ENCODE data around the gene MEI1.
"Not testable (repeated sequence)": the region's sequence is repeated elsewhere in the genome, so short reads cannot be mapped to it uniquely, and the experiment has no call there.

The MEI1 gene

GRCh38 chr22:41826021-41826420, 126.7 kb downstream of the MEI1 start:
- DNase-seq = no peak

GRCh38 chr22:41826430-41827383, 127.4 kb downstream of the MEI1 start:
- no peak for DNase-seq

GRCh38 chr22:41827671-41828070, 128.4 kb downstream of the MEI1 start:
- DNase-seq = no peak

- no peak for DNase-seq
Measured at GRCh38 chr22:41828516-41828915, 129.2 kb downstream of the MEI1 start.

- DNase-seq = no peak
Measured at GRCh38 chr22:41830174-41830573, 130.9 kb downstream of the MEI1 start.

DNA sequence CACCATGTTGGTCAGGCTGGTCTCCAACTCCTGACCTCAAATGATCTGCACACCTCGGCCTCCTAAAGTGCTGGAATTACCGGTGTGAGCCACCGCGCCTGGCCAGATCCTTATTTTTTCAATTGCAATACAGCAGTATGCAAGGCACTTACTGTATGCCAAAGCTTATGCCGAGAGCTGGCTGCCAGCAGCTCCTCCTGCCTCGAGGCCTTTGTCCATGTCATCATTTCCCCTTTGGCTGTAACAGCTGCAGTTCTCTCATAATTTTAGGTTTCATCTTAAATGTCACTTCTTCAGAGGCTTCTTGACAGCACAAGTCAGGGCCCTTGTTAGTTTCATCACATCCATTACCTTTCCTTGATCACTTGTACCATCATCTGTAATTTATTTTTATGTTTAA, 132.1 kb downstream of the MEI1 start:
- no peak for DNase-seq

DNA sequence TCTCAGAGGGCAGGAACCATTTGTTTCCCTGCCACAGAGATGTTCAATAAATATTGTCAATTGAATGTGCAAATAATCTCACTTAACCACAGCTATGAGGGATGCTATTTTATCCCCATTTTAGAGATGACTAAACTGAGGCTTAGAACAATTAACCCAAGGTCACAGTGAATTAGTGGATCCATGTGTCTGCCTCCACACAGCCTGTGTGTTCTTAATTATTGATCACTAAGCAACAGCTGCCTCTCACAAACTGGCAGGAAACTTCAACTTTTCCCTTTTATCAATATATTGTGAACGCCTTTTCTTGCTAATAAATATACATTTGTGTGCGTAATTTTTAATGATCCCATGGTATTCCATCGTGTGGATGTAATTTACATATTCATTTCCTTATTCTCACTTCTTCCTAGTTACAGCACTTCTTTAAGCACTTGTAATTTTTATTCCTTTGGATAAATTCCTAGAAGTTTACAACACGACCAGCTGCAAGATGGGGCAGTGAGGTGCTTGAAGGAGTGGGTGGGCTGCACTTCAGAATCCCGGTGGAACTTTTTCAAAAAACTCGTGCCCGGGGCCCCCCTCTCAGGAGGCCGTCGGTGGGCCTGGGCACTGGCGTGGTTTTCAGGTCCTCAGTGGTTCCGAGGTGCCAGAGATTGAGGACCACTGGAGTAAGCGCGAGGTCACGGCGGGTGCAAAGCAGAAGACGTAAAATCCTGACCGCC, 132.7 kb downstream of the MEI1 start:
- no peak for DNase-seq

DNA sequence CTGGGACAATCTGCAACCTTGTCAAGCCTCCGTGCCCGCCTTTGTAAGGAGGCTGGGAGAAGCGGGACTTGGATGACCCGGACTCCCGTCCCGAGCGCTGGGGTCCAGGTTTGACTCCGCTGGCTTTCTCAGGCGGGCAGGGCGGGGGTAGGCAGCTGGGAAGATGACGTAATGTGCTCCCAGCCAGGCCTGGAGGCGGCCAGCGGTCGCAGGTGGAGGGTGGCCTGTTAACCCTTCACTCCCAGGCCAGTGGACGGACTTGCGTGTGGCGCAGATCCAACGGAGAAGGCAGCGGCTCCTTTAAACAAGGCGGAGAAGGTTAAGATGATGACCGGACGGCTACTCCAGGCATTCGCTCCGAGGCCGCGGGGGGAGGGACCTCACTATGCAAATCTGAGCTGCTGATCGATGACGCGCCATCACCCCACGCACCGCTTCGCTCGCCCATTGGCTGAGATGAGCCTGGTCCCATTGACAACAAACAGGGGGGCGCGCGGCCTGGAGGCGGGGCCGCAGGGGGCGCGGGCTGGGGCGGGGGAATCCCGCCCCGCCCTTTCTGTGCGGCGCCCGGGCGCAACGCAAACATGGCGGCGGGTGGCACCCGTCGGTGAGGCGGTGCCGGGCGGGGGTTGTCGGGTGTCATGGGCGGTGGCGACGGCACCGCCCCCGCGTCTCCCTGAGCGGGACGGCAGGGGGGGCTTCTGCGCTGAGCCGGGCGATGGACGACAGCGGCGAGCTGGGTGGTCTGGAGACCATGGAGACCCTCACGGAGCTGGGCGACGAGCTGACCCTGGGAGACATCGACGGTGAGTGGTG, 133.5 kb downstream of the MEI1 start, which contains the start of gene SREBF2:
Gene SREBF2, plus strand, starts transcription at position 553 of the 816 bp plus-strand sequence. Its CDS starts 166 bp downstream, at position 719.
- DNase-seq = peak; percentile 99

DNA sequence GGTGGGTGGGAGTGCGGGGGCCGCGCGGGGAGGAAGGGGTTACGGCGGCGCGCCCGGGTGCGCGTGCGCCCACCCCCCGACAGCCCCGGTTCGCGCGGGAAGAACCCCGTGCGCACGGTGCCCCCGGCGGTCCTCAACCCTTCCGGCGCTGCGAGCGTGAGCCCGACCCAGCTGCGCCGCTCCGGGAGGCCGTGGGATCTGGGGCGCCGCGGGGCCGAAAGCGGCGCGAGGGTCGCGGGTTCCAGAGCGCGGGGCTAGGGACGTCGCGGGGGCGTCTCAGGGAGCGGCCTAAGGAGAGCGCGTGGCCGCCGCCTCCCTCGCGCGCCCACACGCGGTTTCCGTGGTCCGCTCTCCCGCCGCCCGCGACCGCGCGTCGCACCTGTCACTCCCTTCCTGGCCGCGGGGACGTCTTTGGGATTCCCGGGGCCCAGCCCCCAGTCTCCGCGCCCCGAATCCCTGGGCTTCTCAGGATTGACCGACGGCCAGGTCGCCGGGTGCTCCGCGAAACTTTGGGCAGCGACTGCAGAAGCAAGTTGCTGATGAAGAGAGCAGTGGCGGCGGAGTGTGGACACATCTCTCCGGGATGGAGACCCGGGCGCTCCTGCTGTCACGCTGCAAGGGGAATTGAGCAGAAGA, 134.2 kb downstream of the MEI1 start:
- DNase-seq = peak; percentile 47

GRCh38 chr22:41834005-41834944, 135.0 kb downstream of the MEI1 start:
- DNase-seq = no peak

DNA sequence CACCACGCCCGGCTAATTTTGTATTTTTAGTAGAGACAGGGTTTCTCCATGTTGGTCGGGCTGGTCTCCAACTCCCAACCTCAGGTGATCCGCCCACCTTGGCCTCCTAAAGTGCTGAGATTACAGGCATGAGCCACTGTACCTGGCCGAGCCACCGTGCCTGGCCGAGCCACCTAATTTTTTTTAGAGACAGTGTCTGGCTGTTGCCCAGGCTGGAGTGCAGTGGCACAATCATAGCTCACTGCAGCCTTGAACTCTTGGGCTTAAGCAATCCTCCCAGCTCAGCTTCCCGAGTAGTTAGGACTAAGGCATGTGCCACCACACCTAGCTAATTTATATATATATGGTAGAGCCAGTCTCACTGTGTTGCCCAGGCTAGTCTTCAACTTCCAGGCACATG, 136.2 kb downstream of the MEI1 start:
- not testable (repeated sequence) for DNase-seq

GRCh38 chr22:41836551-41836950, 137.2 kb downstream of the MEI1 start:
- DNase-seq = no peak

DNA sequence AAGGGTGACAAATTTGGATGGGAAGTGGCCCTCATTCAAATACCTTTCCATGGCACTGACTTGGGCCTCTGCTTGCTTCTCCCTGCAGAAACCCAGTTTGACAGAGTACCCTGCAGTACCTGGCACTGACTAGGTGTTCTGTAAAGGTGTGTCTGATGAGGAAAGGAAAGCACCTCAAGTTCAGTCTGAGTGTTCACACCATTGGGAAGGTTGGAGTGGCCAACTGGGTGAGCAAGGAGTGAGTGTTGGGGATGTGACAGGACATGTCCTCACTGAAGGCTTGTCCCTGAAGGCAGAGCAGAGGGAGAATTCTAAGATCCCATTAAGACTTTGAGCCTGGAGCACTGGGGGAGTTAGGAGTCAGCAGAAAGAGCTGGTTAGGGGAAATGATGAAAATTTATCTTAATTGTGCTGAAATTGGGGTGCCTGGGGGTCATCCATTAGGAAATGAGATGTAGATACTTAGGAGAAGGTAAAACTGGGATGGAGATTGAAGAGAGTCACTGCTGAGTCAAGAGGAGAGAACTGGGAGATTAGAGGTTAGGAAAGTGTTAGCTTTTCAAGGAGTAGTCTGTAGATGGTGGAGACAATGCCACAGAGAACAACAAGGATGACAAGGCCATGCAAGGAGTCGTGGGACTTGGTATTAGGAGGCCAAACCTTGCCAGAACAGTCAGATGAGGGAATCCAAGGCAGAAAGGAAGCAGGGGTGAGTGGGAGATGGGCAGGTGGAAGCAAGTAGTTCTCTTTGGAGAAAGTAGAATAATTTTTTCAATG, 139.7 kb downstream of the MEI1 start:
- DNase-seq = no peak

- no peak for DNase-seq
Measured at GRCh38 chr22:41840216-41840615, 140.9 kb downstream of the MEI1 start.

GRCh38 chr22:41841085-41841712, 141.9 kb downstream of the MEI1 start:
- DNase-seq = no peak

DNA sequence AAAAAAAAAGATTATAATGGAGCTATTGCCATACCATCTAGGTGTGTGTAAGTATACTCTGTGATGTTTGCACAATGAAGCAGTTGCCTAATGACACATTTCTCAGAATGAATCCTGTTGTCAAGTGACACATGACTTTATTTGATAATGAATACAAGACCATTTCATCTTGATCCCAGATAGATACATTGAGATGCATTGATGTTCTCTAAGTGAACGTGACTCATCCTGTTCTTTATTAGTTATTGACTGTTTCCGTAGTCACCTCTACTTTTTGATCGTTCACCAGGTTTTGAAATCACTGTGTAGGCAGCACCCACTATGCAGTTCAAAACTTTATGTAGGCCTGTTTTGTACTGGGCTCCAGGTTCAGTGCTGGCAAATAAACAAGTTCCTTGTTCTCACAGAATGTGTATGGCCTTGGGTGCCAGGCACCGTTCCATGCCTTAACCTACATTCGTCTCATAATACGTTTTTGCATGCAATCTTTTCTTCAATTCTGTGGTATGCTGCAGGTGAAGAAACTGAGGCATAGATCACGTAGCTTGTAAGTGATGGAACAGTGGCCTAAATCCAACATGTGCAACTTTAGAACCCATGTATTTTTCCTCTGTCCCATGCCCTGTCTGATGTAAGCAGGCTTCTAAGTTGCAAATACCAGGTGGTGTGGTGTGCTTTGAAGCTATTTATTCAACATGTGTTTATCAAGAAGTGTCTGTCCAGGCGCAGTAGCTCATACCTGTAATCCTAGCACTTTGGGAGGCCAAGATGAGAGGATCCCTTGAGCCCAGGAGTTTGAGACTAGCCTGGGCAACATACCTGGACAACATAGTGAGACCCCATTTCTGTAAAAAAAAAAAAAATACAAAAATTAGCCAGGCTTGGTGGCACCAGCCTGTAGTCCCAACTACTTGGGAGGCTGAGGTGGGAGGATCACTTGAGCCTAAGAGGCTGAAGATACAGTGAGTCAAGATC, 144.0 kb downstream of the MEI1 start:
- DNase-seq = no peak

- DNase-seq = no peak
Measured at GRCh38 chr22:41844036-41844435, 144.7 kb downstream of the MEI1 start.

GRCh38 chr22:41844513-41844912, 145.2 kb downstream of the MEI1 start:
- no peak for DNase-seq
